Right renal pelvis (tissue), 4 donors: Measurements from ENCODE around the gene DENND4B. TPM values are rescaled to one million over a fixed set of nuclear protein-coding genes. Genes with fewer than 3 reads are reported as not detected.
A peak's percentile ranks its signal among the peaks of the same experiment; 100 is the strongest.
"Not testable (repeated sequence)": the region's sequence is repeated elsewhere in the genome, so short reads cannot be mapped to it uniquely, and the experiment has no call there.

Experiments
- DNase-seq, 4 donors: peaks; one replicate each; pipeline ENCODE4 v3.0.0-alpha.2; 2013; ENCODE audit warnings: low read depth in 4 of 4, low spot score in 3 of 4, missing footprints in 1 of 4
- polyA plus RNA-seq, 4 donors: library from polyadenylated mRNA; unstranded; fragments of 120-200 nt; gene quantifications; one replicate each; pipeline ENCODE4 v1.2.1, GENCODE V29; 2013; ENCODE audit not compliant: insufficient read length in 4 of 4

DENND4B gene
- polyA plus RNA-seq, 4 donors: 27.6 to 40.0 (median 32.9) TPM

- not testable (repeated sequence) for DNase-seq
Measured at GRCh38 chr1:153905908-153906307, 40.6 kb downstream of the DENND4B start.

DNA sequence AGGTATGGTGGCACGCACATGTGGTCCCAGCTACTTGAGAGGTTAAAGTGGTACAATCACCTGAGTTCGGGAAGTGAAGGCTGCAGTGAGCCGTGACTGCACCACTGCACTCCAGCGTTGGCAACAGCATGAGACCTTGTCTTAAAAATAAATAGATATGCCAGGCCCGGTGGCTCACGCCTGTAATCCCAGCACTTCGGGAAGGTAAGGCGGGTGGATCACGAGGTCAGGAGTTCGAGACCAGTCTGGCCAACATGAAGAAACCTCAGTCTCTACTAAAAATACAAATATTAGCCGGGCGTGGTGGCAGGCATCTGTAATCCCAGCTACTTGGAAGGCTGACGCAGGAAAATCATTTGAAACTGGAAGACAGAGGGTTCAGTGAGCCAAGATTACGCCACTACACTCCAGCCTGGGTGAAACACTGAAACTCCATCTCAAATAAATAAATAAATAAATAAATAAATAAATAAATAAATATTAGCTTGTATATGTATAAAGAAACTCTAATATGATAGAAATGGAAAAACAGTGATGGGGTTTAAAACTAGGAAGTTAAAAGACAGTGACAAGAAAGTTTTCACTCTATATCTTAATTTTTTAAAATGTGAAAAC is 42.6 kb downstream of the DENND4B start:
- no peak for DNase-seq

DNA sequence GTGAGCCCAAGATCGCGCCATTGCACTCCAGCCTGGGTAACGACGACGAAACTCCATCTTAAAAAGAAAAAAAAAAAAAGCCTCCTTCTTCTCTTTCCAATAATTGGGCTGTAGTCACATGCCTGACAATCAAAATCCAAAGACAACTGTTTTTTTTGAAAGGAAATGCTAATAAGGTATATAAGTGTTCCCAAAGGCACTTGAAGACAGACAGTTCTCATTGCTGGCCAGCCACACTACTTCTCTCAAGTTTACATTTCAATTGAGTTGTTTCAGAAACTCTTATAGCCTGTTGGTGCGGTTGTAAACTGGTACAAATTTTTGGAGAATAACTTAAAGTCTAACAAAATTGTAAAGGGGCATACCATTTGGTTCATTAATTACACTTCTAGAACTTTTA is 47.0 kb downstream of the DENND4B start:
- no peak for DNase-seq

GRCh38 chr1:153895866-153896265 is 50.7 kb downstream of the DENND4B start:
- not testable (repeated sequence) for DNase-seq

- not testable (repeated sequence) for DNase-seq
Measured at GRCh38 chr1:153891042-153891441, 55.5 kb downstream of the DENND4B start.

- DNase-seq: no peak
Measured at GRCh38 chr1:153888533-153888932, 58.0 kb downstream of the DENND4B start.

DNA sequence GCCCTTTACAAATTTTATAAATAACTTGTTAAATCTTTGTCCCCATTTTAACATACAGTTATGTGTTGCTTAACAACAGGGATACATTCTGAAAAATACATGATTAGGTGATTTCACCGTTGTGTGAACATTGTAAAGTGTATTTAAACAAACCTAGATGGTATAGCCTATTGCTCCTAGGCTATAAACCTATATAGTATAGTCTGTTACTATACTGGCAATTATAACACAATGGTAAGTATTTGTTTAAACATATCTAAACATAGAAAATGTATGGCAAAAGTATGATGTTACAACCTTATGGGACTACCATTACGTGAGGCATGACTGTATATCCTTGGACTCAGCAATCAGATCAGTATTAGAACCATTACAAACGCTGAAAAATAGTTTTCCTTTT is 60.4 kb downstream of the DENND4B start:
- DNase-seq: no peak

- DNase-seq: no peak
Measured at GRCh38 chr1:153883223-153883622, 63.3 kb downstream of the DENND4B start.

GRCh38 chr1:153882296-153882912 is 64.1 kb downstream of the DENND4B start:
- DNase-seq: no peak

DNA sequence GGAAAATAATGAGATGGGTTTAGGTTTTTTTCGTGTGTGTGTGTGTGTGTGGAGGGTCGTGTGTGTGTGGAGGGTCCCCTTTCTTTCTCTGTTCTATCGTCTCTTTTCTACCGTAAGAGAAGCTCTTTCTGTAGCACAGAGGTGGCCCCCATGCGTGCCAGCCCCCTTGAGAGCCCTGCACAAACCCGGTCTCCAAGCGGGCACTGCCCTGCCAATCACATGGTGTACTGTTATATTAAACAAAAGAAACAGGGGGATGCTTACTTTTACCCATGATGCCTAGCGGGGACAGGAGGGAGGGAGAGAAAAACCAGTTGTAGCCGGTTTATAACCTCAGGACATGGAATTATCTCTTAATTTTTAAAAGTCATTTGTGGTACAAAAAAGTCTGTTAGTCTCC is 64.8 kb downstream of the DENND4B start:
- DNase-seq: peak in 3 of 4 donors; percentile 28 to 60 (median 31)

- peak; percentile 92 to 97 (median 97) for DNase-seq
Measured at GRCh38 chr1:153880962-153881361, 65.6 kb downstream of the DENND4B start.

DNA sequence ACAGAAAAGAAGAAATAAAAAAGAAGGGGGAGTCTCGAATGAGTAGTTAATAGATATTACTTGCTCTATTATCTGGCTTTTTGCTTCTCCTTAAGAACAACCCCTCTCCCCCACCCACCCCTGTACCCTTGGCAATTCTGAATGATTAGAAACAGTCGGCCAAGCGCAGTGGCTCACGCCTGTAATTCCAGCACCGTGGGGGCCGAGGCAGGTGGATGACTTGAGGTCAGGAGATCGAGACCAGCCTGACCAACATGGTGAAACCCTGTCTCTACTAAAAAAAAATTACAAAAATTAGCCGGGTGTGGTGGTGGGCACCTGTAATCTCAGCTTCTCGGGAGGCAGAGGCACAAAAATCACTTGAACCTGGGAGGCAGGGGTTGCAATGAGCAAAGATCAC is 66.5 kb downstream of the DENND4B start:
- DNase-seq: no peak

Other genes starting within 250 kb of the DENND4B start
- gene INTS3, start 218.7 kb downstream of the DENND4B start, polyA plus RNA-seq: 100 to 1,000 TPM in 2 of 4 donors, 10 to 100 TPM in 2; 89.5 to 122 (median 97.7) TPM
- gene SLC27A3, start 171.3 kb downstream of the DENND4B start, polyA plus RNA-seq: 10 to 100 TPM; 34.0 to 44.8 (median 37.3) TPM
- gene GATAD2B, start 23.7 kb downstream of the DENND4B start, polyA plus RNA-seq: 10 to 100 TPM; 24.1 to 30.4 (median 24.9) TPM
- 10 to 100 TPM; 38.8 to 44.3 (median 41.3) TPM for gene CRTC2, start 11.9 kb upstream of the DENND4B start, polyA plus RNA-seq
- gene SLC39A1, start 16.8 kb upstream of the DENND4B start, polyA plus RNA-seq: 10 to 100 TPM; 80.8 to 96.4 (median 89.8) TPM
- gene CREB3L4, start 21.2 kb upstream of the DENND4B start, polyA plus RNA-seq: 10 to 100 TPM; 31.4 to 37.0 (median 34.8) TPM
- 100 to 1,000 TPM; 106 to 122 (median 113) TPM for gene JTB, start 31.0 kb upstream of the DENND4B start, polyA plus RNA-seq
- 100 to 1,000 TPM; 155 to 169 (median 160) TPM for gene RAB13, start 39.6 kb upstream of the DENND4B start, polyA plus RNA-seq
- 1,000 to 10,000 TPM; 2,530 to 3,078 (median 2,700) TPM for gene RPS27, start 44.0 kb upstream of the DENND4B start, polyA plus RNA-seq
- under 1 TPM; 0.03 to 0.09 (median 0.05) TPM for gene NUP210L, start 208.4 kb upstream of the DENND4B start, polyA plus RNA-seq
- gene TPM3, start 245.4 kb upstream of the DENND4B start, polyA plus RNA-seq: 100 to 1,000 TPM; 262 to 286 (median 278) TPM